WTC11 (cell line): ENCODE data around the gene ATP1B3. TPM values are rescaled to one million over a fixed set of nuclear protein-coding genes. Genes with fewer than 3 reads are reported as not detected.

Experiments used
- ATAC-seq: fragments of 200-7000 bp; cut with Tn5 transposase; 2 replicates; pipeline ENCODE4 v1.10.0; 2021; ENCODE audit warnings: mild to moderate bottlenecking, moderate library complexity
- CTCF ChIA-PET: fragments of 300-600 bp; sonication (Branson Sonifier 250); formaldehyde crosslinking; loops from one replicate; lab custom pipeline; 2021; ENCODE audit warnings: antibody characterized with exemption; lab: Charles Lee
- POLR2A ChIA-PET: fragments of 350-600 bp; sonication (Branson Sonifier 250); formaldehyde crosslinking; loops from one replicate; lab custom pipeline; 2021; ENCODE audit warnings: antibody characterized with exemption; lab: Charles Lee
- DNase-seq: peaks from one replicate; pipeline ENCODE4 v3.0.0; 2021; ENCODE audit warnings: low spot score
- H3K27ac Mint-ChIP-seq: 2 replicates; pipeline ENCODE4 v1.8.0; 2021; ENCODE audit warnings: mixed read lengths
- H3K27me3 Mint-ChIP-seq: 2 replicates; pipeline ENCODE4 v1.8.0; 2021; ENCODE audit warnings: low read depth, mild to moderate bottlenecking, moderate library complexity, mixed read lengths
- H3K36me3 Mint-ChIP-seq: 2 replicates; pipeline ENCODE4 v1.8.0; 2021; ENCODE audit warnings: mixed read lengths
- H3K4me1 Mint-ChIP-seq: 2 replicates; pipeline ENCODE4 v1.8.0; 2022; ENCODE audit warnings: mixed read lengths
- H3K4me3 Mint-ChIP-seq: 2 replicates; pipeline ENCODE4 v1.8.0; 2021; ENCODE audit warnings: mild to moderate bottlenecking, moderate library complexity, mixed read lengths
- H3K9me3 Mint-ChIP-seq: 2 replicates; pipeline ENCODE4 v1.8.0; 2021; ENCODE audit warnings: mixed read lengths
- AR ChIP-seq: fragments of 250-450 bp; sonication (Bioruptor Pico); IDR thresholded peaks from 2 replicates; pipeline ENCODE4 v1.9.0; 2021; ENCODE audit warnings: mild to moderate bottlenecking
- ATF6 ChIP-seq: sonication (generic); formaldehyde crosslinking; IDR thresholded peaks from 2 replicates; pipeline ENCODE4 v1.8.1; 2023; ENCODE audit warnings: mild to moderate bottlenecking, missing genetic modification reagents
- CBFB ChIP-seq: sonication (generic); formaldehyde crosslinking; IDR thresholded peaks from 2 replicates; pipeline ENCODE4 v1.8.1; 2022; ENCODE audit warnings: mild to moderate bottlenecking, low read depth, missing genetic modification reagents
- EMX1 ChIP-seq: fragments of 250-450 bp; sonication (Bioruptor Pico); IDR thresholded peaks from 2 replicates; pipeline ENCODE4 v1.8.0; 2021; ENCODE audit warnings: mild to moderate bottlenecking
- ESRRA ChIP-seq: sonication (generic); formaldehyde crosslinking; IDR thresholded peaks from 2 replicates; pipeline ENCODE4 v1.8.1; 2022; ENCODE audit warnings: mild to moderate bottlenecking, missing genetic modification reagents, borderline replicate concordance
- FOXP1 ChIP-seq: sonication (generic); formaldehyde crosslinking; IDR thresholded peaks from 2 replicates; pipeline ENCODE4 v1.8.0; 2022; ENCODE audit warnings: missing genetic modification reagents, mild to moderate bottlenecking, moderate library complexity, borderline replicate concordance
- GRHL2 ChIP-seq: fragments of 250-450 bp; sonication (Bioruptor Pico); IDR thresholded peaks from 2 replicates; pipeline ENCODE4 v1.8.0; 2022; ENCODE audit warnings: mild to moderate bottlenecking, moderate library complexity; ENCODE audit not compliant: insufficient replicate concordance, severe bottlenecking
- HMGXB4 ChIP-seq: sonication (generic); formaldehyde crosslinking; IDR thresholded peaks from 2 replicates; pipeline ENCODE4 v1.8.1; 2023; ENCODE audit warnings: mild to moderate bottlenecking, moderate library complexity, missing genetic modification reagents
- KAT7 ChIP-seq: sonication (generic); formaldehyde crosslinking; IDR thresholded peaks from 2 replicates; pipeline ENCODE4 v1.8.1; 2023; ENCODE audit warnings: missing genetic modification reagents, mild to moderate bottlenecking, borderline replicate concordance
- MLX ChIP-seq: sonication (generic); formaldehyde crosslinking; IDR thresholded peaks from 2 replicates; pipeline ENCODE4 v1.8.1; 2023; ENCODE audit warnings: mild to moderate bottlenecking, missing genetic modification reagents, moderate library complexity
- MYBL2 ChIP-seq: sonication (generic); formaldehyde crosslinking; IDR thresholded peaks from 2 replicates; pipeline ENCODE4 v1.8.1; 2023; ENCODE audit warnings: mild to moderate bottlenecking, moderate library complexity, missing genetic modification reagents
- NR2C2 ChIP-seq: sonication (generic); formaldehyde crosslinking; IDR thresholded peaks from 2 replicates; pipeline ENCODE4 v1.8.0; 2022; ENCODE audit warnings: mild to moderate bottlenecking, missing genetic modification reagents
- PRDM15 ChIP-seq: sonication (generic); formaldehyde crosslinking; IDR thresholded peaks from 2 replicates; pipeline ENCODE4 v1.8.0; 2022; ENCODE audit warnings: missing genetic modification reagents
- SMAD3 ChIP-seq: sonication (generic); formaldehyde crosslinking; IDR thresholded peaks from 2 replicates; pipeline ENCODE4 v1.8.0; 2022; ENCODE audit warnings: missing genetic modification reagents, mild to moderate bottlenecking, borderline replicate concordance
- SP1 ChIP-seq: sonication (generic); formaldehyde crosslinking; conservative IDR thresholded peaks from 2 replicates; pipeline ENCODE4 v1.8.1; 2022; ENCODE audit warnings: missing genetic modification reagents
- TP53 ChIP-seq: sonication (generic); formaldehyde crosslinking; IDR thresholded peaks from 2 replicates; pipeline ENCODE4 v1.8.1; 2023; ENCODE audit warnings: mild to moderate bottlenecking, missing genetic modification reagents
- ZNF219 ChIP-seq: sonication (generic); formaldehyde crosslinking; IDR thresholded peaks from 2 replicates; pipeline ENCODE4 v1.8.0; 2023; ENCODE audit warnings: missing genetic modification reagents, mild to moderate bottlenecking, borderline replicate concordance
- ZSCAN18 ChIP-seq: fragments of 250-450 bp; sonication (Bioruptor Pico); IDR thresholded peaks from 2 replicates; pipeline ENCODE4 v2.1.2; 2022; ENCODE audit warnings: mild to moderate bottlenecking, moderate library complexity
- total RNA-seq: library from RNA; stranded (reverse); gene quantifications from 3 replicates; pipeline ENCODE4 v1.2.3, GENCODE V29; 2021

Gene ATP1B3
- total RNA-seq, 1 experiment from 2014 or later, result 189 TPM

DNA sequence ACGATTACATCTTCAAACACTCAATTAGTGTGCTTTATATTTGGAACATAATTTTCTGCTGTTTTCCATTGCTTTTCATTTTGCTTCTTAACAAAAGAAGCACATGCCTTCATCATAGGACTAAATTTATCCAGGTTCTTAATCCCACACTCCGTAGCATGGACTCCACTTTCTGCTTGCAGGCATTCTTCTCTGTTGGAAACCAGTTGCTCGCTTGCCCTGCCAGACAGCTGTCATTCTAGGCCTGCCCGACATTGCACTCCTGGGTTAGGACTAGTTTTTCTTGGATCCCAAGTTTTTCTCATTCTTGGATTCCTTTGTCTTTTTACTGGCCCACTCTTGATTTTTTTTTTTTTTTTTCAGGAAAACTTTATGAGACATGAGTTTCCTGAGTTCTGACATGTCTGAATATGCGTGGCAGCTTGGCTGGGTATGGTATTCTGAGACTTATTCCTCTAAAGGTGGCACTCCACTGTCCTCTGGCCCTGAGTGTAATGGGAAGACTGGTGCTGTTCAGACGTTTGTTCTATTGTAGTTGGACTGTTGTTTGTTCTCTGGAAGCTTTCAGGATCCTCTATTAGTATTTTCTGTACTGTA is 6.3 kb upstream of the ATP1B3 start:
- Mint-ChIP-seq H3K27me3 (no peaks in the 10 kb centered on the region), H3K9me3 (no peaks in the 10 kb centered on the region), H3K4me3 (no peak overlapping the region), H3K36me3 (no peaks in the 10 kb centered on the region), H3K27ac (no peak overlapping the region), H3K4me1 (peaks cover 3% of the 10 kb centered on the region)
- CTCF ChIA-PET, result interaction anchor here (0.7 kb wide), 1 partner anchor 225 kb away, joined by 3 read pairs; no protein-coding TSS in a partner anchor
- no peak for TF ChIP-seq EMX1 (CRISPR knock-in tag)
- TF ChIP-seq MLX (CRISPR knock-in tag), result no peak
- no peak for TF ChIP-seq ZSCAN18 (CRISPR knock-in tag)
- TF ChIP-seq ZNF219 (CRISPR knock-in tag), result no peak
- no peak for TF ChIP-seq ATF6 (CRISPR knock-in tag)
- TF ChIP-seq PRDM15 (CRISPR knock-in tag), result no peak
- TF ChIP-seq AR, result no peak
- TF ChIP-seq ESRRA (CRISPR knock-in tag), result no peak
- TF ChIP-seq NR2C2 (CRISPR knock-in tag), result no peak
- no peak for TF ChIP-seq TP53 (CRISPR knock-in tag)
- TF ChIP-seq GRHL2 (CRISPR knock-in tag), result no peak
- no peak for TF ChIP-seq FOXP1 (CRISPR knock-in tag)
- TF ChIP-seq KAT7 (CRISPR knock-in tag), result no peak
- TF ChIP-seq HMGXB4 (CRISPR knock-in tag), result no peak
- TF ChIP-seq SMAD3 (CRISPR knock-in tag), result no peak
- no peak for TF ChIP-seq CBFB (CRISPR knock-in tag)
- no peak for TF ChIP-seq SP1 (CRISPR knock-in tag)
- no peak for TF ChIP-seq MYBL2 (CRISPR knock-in tag)
- no peak for ATAC-seq
- no peak for DNase-seq
- POLR2A ChIA-PET, result no interaction called here
